ENCODE data around the gene PSPH.

- TF ChIP-seq, protein P1, sequence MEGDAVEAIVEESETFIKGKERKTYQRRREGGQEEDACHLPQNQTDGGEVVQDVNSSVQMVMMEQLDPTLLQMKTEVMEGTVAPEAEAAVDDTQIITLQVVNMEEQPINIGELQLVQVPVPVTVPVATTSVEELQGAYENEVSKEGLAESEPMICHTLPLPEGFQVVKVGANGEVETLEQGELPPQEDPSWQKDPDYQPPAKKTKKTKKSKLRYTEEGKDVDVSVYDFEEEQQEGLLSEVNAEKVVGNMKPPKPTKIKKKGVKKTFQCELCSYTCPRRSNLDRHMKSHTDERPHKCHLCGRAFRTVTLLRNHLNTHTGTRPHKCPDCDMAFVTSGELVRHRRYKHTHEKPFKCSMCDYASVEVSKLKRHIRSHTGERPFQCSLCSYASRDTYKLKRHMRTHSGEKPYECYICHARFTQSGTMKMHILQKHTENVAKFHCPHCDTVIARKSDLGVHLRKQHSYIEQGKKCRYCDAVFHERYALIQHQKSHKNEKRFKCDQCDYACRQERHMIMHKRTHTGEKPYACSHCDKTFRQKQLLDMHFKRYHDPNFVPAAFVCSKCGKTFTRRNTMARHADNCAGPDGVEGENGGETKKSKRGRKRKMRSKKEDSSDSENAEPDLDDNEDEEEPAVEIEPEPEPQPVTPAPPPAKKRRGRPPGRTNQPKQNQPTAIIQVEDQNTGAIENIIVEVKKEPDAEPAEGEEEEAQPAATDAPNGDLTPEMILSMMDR (IDR thresholded peaks at IDR 0.05), result no peak
- no peak for TF ChIP-seq EZH2 (IDR thresholded peaks at IDR 0.05; ENCODE audit: borderline replicate concordance, insufficient read depth, low read depth, low read length, poor library complexity, severe bottlenecking)
These were observed 47.5 kb downstream of the PSPH start for GRCh38 chr7:56003749-56004148.
